ENCODE measurements around the gene NAMPT. TPM values are rescaled to one million over a fixed set of nuclear protein-coding genes. Genes with fewer than 3 reads are reported as not detected.

NAMPT gene
- total and polyA plus RNA-seq, 9 of the 15 experiments (the other 6 are each of a cell fraction or from before 2014, with no cell fraction given): 41.1 to 160 (median 106) TPM

- H3K27me3 ChIP-seq (ENCODE audit: control insufficient read depth in 2 of 2, insufficient read depth in 2 of 2, low read length in 2 of 2): no peaks in the 10 kb centered on the region
These were observed 19.8 kb upstream of the NAMPT start for GRCh38 chr7:106304568-106304967.

More at GRCh38 chr7:106304568-106304967, 19.8 kb upstream of the NAMPT start:
- Histone ChIP-seq H3K9ac (ENCODE audit: insufficient read depth in 1 of 2, low read depth in 2 of 2, low read length in 2 of 2) (no peak overlapping the region), H3K27ac (ENCODE audit: extremely low read depth, low read depth, low read length) (no peak overlapping the region), H3K9me1 (ENCODE audit: control insufficient read depth, insufficient read depth, low read length) (no peaks in the 10 kb centered on the region), H3K79me2 (ENCODE audit: control insufficient read depth, insufficient read depth, low read length) (no peaks in the 10 kb centered on the region), H2AFZ (ENCODE audit: low read depth, low read length) (no peak overlapping the region), H3K4me2 (ENCODE audit: insufficient read depth, low read length) (no peak overlapping the region), H4K20me1 (replicated peaks; ENCODE audit: control insufficient read depth, insufficient read depth, low read length) (no peaks in the 10 kb centered on the region), H3K36me3 (ENCODE audit: control insufficient read depth, insufficient read depth, low read length) (no peaks in the 10 kb centered on the region), H3K4me3 (no peak overlapping the region), H3K4me1 (replicated peaks in 1 of 2; ENCODE audit: control insufficient read depth in 2 of 2, insufficient read depth in 2 of 2, low read length in 2 of 2) (no peaks in the 10 kb centered on the region), H3K9me3 (replicated peaks; ENCODE audit: control insufficient read depth, insufficient read depth, low read depth, low read length) (no peaks in the 10 kb centered on the region)
- TF ChIP-seq ETV5 (CRISPR knock-in tag; IDR thresholded peaks at IDR 0.05; ENCODE audit: low read depth) (no peak), ZNF764 (CRISPR knock-in tag; IDR thresholded peaks at IDR 0.05; ENCODE audit: low read depth) (no peak), HDAC8 (tag; IDR thresholded peaks at IDR 0.05) (no peak), DACH1 (IDR thresholded peaks at IDR 0.05; ENCODE audit: partially characterized antibody) (no peak), FOXP4 (CRISPR knock-in tag; IDR thresholded peaks at IDR 0.05; ENCODE audit: borderline replicate concordance) (no peak), CTCF (IDR thresholded peaks at IDR 0.05 in 2 of 3, conservative IDR thresholded peaks at IDR 0.05 in 1 of 3; ENCODE audit: insufficient read depth in 2 of 3, low read depth in 1 of 3, low read length in 3 of 3) (no peak), YBX1 (IDR thresholded peaks at IDR 0.05) (no peak), ZNF609 (CRISPR knock-in tag; IDR thresholded peaks at IDR 0.05; ENCODE audit: borderline replicate concordance) (no peak), ZNF668 (CRISPR knock-in tag; IDR thresholded peaks at IDR 0.05) (no peak), MCM2 (IDR thresholded peaks at IDR 0.05; ENCODE audit: low read depth) (no peak)
- no peak for FAIRE-seq
- intact Hi-C loops (cut with micrococcal nuclease): no loop called here
- BruUV-seq (replicated peaks): no TSS peak
- ChIA-PET POLR2A (interaction anchor here (1.1 kb wide), 1 partner anchor 20 kb away, joined by 3 read pairs; the partner anchor contains the start of gene NAMPT), CTCF (ENCODE audit: low intra/inter-chr PET ratio) (no interaction called here)
- in situ Hi-C loops (cut with MboI): no loop called here
- no peak for DNase-seq (ENCODE audit: extremely low read depth in 1 of 4, low spot score in 3 of 4)
- no peak for ATAC-seq
- 45% methylated on average over 2 of the region's 2 CpGs for WGBS (ENCODE audit: insufficient coverage, low coverage, missing lambda C conversion rate)

Data from K562 (cell line).